Liver (tissue), 9 donors: ENCODE results near the gene TMTC2. TPM values are rescaled to one million over a fixed set of nuclear protein-coding genes. Genes with fewer than 3 reads are reported as not detected.

Source experiments
- DNase-seq: peaks from one replicate; pipeline ENCODE4 v3.0.0-alpha.2; 2017; ENCODE audit warnings: low spot score
- H3K27ac ChIP-seq, 2 donors: one replicate each; pipeline ENCODE4 v1.7.0; 2013; ENCODE audit warnings: inconsistent platforms in 2 of 2, low read length in 2 of 2, control low read depth in 1 of 2, low read depth in 1 of 2, mild to moderate bottlenecking in 1 of 2
- H3K27me3 ChIP-seq, 4 donors: one replicate each; pipeline versions ENCODE4 v1.6.1 to v1.7.0; 2013; ENCODE audit warnings: low read length in 3 of 4, inconsistent platforms in 1 of 4, mild to moderate bottlenecking in 1 of 4, moderate library complexity in 1 of 4; ENCODE audit not compliant: control insufficient read depth in 4 of 4, insufficient read depth in 4 of 4
- H3K36me3 ChIP-seq, 4 donors: one replicate each; pipeline versions ENCODE4 v1.6.1 to v1.7.0; 2013; ENCODE audit warnings: low read length in 3 of 4, mild to moderate bottlenecking in 3 of 4, low read depth in 1 of 4, moderate library complexity in 1 of 4; ENCODE audit not compliant: control insufficient read depth in 4 of 4, insufficient read depth in 3 of 4
- H3K4me1 ChIP-seq, 4 donors: one replicate each; pipeline versions ENCODE4 v1.6.1 to v1.7.0; 2013; ENCODE audit warnings: low read length in 3 of 4, mild to moderate bottlenecking in 3 of 4, moderate library complexity in 1 of 4; ENCODE audit not compliant: control insufficient read depth in 4 of 4, insufficient read depth in 4 of 4
- H3K4me3 ChIP-seq, 3 donors: one replicate each; pipeline versions ENCODE4 v1.6.1 to v1.7.0; 2013; ENCODE audit warnings: low read length in 3 of 3, control low read depth in 1 of 3, low read depth in 1 of 3, mild to moderate bottlenecking in 1 of 3
- H3K9ac ChIP-seq, 2 donors: one replicate each; pipeline ENCODE4 v1.7.0; 2013; ENCODE audit warnings: low read length in 2 of 2, mild to moderate bottlenecking in 2 of 2, moderate library complexity in 2 of 2, control low read depth in 1 of 2, low read depth in 1 of 2
- H3K9me3 ChIP-seq, 4 donors: one replicate each; pipeline versions ENCODE4 v1.6.1 to v1.7.0; 2013; ENCODE audit warnings: low read length in 3 of 4; ENCODE audit not compliant: control insufficient read depth in 4 of 4
- FOXA1 ChIP-seq: IDR thresholded peaks from 2 replicates; pipeline ENCODE4 v1.6.1; 2016; ENCODE audit warnings: antibody characterized with exemption
- FOXA2 ChIP-seq: IDR thresholded peaks from 2 replicates; pipeline ENCODE4 v1.6.1; 2016; ENCODE audit warnings: antibody characterized with exemption
- GABPA ChIP-seq, 2 donors: IDR thresholded peaks in 1 of 2; conservative IDR thresholded peaks in 1 of 2; 2 replicates each; pipeline ENCODE4 v1.6.1; 2016; ENCODE audit warnings: antibody characterized with exemption in 2 of 2, mild to moderate bottlenecking in 1 of 2, moderate library complexity in 1 of 2
- HNF4A ChIP-seq, 2 donors: conservative IDR thresholded peaks; 2 replicates each; pipeline ENCODE4 v1.6.1; 2016; ENCODE audit warnings: antibody characterized with exemption in 2 of 2, mild to moderate bottlenecking in 2 of 2
- HNF4G ChIP-seq: IDR thresholded peaks from 2 replicates; pipeline ENCODE4 v1.6.1; 2016; ENCODE audit warnings: antibody characterized with exemption
- JUND ChIP-seq, 2 donors: IDR thresholded peaks; 2 replicates each; pipeline ENCODE4 v1.6.1; 2016; ENCODE audit warnings: antibody characterized with exemption in 2 of 2
- MAX ChIP-seq: IDR thresholded peaks from 2 replicates; pipeline ENCODE4 v1.6.1; 2016; ENCODE audit warnings: antibody characterized with exemption
- NR2F2 ChIP-seq: IDR thresholded peaks from 2 replicates; pipeline ENCODE4 v1.6.1; 2016; ENCODE audit warnings: antibody characterized with exemption
- RAD21 ChIP-seq, 2 donors: IDR thresholded peaks; 2 replicates each; pipeline ENCODE4 v1.6.1; 2016; ENCODE audit warnings: antibody characterized with exemption in 2 of 2, mild to moderate bottlenecking in 2 of 2
- RXRA ChIP-seq, 2 donors: IDR thresholded peaks; 2 replicates each; pipeline ENCODE4 v1.6.1; 2017 to 2018; ENCODE audit warnings: antibody characterized with exemption in 2 of 2, mild to moderate bottlenecking in 1 of 2
- SP1 ChIP-seq: IDR thresholded peaks from 2 replicates; pipeline ENCODE4 v1.6.1; 2018; ENCODE audit warnings: antibody characterized with exemption, mild to moderate bottlenecking
- TAF1 ChIP-seq: conservative IDR thresholded peaks from 2 replicates; pipeline ENCODE4 v1.6.1; 2016; ENCODE audit warnings: antibody characterized with exemption, mild to moderate bottlenecking
- YY1 ChIP-seq: IDR thresholded peaks from 2 replicates; pipeline ENCODE4 v1.6.1; 2016; ENCODE audit warnings: antibody characterized with exemption, mild to moderate bottlenecking
- WGBS: extraction: QIAGEN DNeasy Blood & Tissue Kit; methylation state at CpG from one replicate; pipeline ENCODE4 v1.1.7; 2013; 5-methylcytosine and 5-hydroxymethylcytosine counted together
- polyA plus RNA-seq, 2 donors: library from polyadenylated mRNA; stranded (reverse) in 1 of 2; unstranded in 1 of 2; fragments of 200-250 nt in 1 of 2; fragments of >200 nt in 1 of 2; fragmentation: Nextera tagmentation in 1 of 2; extraction: Ambion mirVana in 1 of 2; gene quantifications; one replicate each; pipeline versions ENCODE4 v1.2.1 to v1.2.3, GENCODE V29; 2013 to 2015
- total RNA-seq, 2 donors: library from RNA; depleted of rRNA; stranded (reverse); fragments of >200 nt; gene quantifications; one replicate each; pipeline ENCODE4 v1.2.3, GENCODE V29; 2014
- TF ChIP-seq, protein P1 (sequence below): fragments of 150-350 bp; IDR thresholded peaks from 2 replicates; pipeline ENCODE4 v1.5.1; 2017; ENCODE audit warnings: improper control_type of control experiment, low read depth, low read length; ENCODE audit not compliant: missing input control
- TF ChIP-seq, protein P2 (sequence below): IDR thresholded peaks from 2 replicates; pipeline ENCODE4 v1.6.1; 2016; ENCODE audit warnings: antibody characterized with exemption
- TF ChIP-seq, protein P3 (sequence below): IDR thresholded peaks from 2 replicates; pipeline ENCODE4 v1.6.1; 2016; ENCODE audit warnings: antibody characterized with exemption
- donor health status: healthy.
- donor health status: healthy.
- donor health status: healthy.
- donor health status: healthy.
- donor health status: healthy.

The TMTC2 gene
- total and polyA plus RNA-seq, 4 donors: 0.36 to 3.0 (median 0.61) TPM

- Histone ChIP-seq H3K9ac (no peak overlapping the region), H3K4me1 (no peaks in the 10 kb centered on the region), H3K27me3 (no peaks in the 10 kb centered on the region), H3K36me3 (no peaks in the 10 kb centered on the region), H3K27ac (no peak overlapping the region), H3K9me3 (no peaks in the 10 kb centered on the region), H3K4me3 (no peak overlapping the region)
- TF ChIP-seq, protein P1, sequence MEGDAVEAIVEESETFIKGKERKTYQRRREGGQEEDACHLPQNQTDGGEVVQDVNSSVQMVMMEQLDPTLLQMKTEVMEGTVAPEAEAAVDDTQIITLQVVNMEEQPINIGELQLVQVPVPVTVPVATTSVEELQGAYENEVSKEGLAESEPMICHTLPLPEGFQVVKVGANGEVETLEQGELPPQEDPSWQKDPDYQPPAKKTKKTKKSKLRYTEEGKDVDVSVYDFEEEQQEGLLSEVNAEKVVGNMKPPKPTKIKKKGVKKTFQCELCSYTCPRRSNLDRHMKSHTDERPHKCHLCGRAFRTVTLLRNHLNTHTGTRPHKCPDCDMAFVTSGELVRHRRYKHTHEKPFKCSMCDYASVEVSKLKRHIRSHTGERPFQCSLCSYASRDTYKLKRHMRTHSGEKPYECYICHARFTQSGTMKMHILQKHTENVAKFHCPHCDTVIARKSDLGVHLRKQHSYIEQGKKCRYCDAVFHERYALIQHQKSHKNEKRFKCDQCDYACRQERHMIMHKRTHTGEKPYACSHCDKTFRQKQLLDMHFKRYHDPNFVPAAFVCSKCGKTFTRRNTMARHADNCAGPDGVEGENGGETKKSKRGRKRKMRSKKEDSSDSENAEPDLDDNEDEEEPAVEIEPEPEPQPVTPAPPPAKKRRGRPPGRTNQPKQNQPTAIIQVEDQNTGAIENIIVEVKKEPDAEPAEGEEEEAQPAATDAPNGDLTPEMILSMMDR: no peak
- no peak for TF ChIP-seq JUND (IDR thresholded peaks at IDR 0.05)
- TF ChIP-seq, protein P2, sequence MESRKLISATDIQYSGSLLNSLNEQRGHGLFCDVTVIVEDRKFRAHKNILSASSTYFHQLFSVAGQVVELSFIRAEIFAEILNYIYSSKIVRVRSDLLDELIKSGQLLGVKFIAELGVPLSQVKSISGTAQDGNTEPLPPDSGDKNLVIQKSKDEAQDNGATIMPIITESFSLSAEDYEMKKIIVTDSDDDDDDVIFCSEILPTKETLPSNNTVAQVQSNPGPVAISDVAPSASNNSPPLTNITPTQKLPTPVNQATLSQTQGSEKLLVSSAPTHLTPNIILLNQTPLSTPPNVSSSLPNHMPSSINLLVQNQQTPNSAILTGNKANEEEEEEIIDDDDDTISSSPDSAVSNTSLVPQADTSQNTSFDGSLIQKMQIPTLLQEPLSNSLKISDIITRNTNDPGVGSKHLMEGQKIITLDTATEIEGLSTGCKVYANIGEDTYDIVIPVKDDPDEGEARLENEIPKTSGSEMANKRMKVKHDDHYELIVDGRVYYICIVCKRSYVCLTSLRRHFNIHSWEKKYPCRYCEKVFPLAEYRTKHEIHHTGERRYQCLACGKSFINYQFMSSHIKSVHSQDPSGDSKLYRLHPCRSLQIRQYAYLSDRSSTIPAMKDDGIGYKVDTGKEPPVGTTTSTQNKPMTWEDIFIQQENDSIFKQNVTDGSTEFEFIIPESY: no peak
- no peak for TF ChIP-seq FOXA1
- no peak for TF ChIP-seq TAF1
- no peak for TF ChIP-seq YY1
- TF ChIP-seq HNF4G: no peak
- no peak for TF ChIP-seq GABPA (IDR thresholded peaks at IDR 0.05 in 1 of 2, conservative IDR thresholded peaks at IDR 0.05 in 1 of 2)
- no peak for TF ChIP-seq MAX
- TF ChIP-seq RXRA (IDR thresholded peaks at IDR 0.05): no peak
- TF ChIP-seq FOXA2: no peak
- TF ChIP-seq, protein P3, sequence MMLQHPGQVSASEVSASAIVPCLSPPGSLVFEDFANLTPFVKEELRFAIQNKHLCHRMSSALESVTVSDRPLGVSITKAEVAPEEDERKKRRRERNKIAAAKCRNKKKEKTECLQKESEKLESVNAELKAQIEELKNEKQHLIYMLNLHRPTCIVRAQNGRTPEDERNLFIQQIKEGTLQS: no peak
- TF ChIP-seq HNF4A (conservative IDR thresholded peaks at IDR 0.05): no peak
- WGBS: 50% methylated on average over 5 of the region's 5 CpGs
- DNase-seq: no peak
Measured at GRCh38 chr12:82880442-82880901, 193.8 kb downstream of the TMTC2 start.

DNA sequence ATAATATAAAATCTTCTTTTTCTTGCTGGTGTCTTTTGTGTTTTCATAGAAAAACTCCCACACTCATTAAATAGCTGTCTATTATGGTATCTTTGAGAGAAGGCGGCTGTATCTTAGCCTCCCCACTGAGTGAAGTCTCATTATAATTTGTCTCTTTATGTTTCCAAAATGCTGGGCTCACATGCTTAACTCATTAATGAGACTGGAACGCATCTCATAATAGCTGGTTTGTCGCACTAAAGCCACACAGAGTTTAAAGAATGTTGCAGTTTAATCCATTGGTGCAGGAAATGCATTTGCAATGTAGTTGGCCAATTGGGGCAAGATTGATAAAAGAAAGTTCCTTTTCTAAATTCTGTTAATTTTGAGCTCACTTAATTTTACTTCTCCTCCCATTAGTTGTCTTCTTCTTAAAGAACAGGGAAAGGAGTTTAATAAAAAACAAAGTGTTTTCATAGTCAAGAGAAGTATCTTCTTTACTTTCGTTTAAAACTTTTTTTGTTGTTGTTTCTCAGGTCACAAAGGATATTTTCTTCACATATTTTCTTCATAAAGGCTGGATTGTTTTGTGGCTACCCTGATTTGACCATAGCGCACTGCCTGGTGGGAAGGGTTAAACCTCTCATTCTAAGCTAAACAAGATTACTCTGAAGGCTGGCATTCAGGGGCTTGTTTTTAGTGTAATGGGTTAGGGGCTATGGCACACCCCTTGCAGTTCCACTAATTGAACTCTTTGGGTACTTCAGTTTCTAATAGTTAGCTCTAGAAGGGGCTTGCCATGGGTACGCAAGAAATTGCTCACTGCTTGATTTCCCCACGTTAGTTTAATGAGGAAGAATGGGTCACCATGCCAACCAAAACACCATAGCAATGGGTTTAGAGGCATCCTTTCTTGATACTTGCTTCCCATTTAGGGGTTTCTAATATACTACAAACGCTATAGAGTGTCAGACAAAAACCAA is 197.0 kb downstream of the TMTC2 start:
- Histone ChIP-seq H3K4me3 (no peak overlapping the region), H3K4me1 (no peaks in the 10 kb centered on the region)
- WGBS: 85% methylated on average over 8 of the region's 8 CpGs
- no peak for TF ChIP-seq RAD21 (IDR thresholded peaks at IDR 0.05)
- TF ChIP-seq, protein P1: no peak
- no peak for TF ChIP-seq TAF1
- no peak for TF ChIP-seq SP1
- TF ChIP-seq HNF4G: no peak
- no peak for TF ChIP-seq JUND (IDR thresholded peaks at IDR 0.05)
- TF ChIP-seq RXRA (IDR thresholded peaks at IDR 0.05): no peak
- TF ChIP-seq FOXA2: no peak
- no peak for TF ChIP-seq NR2F2
- no peak for TF ChIP-seq GABPA (IDR thresholded peaks at IDR 0.05 in 1 of 2, conservative IDR thresholded peaks at IDR 0.05 in 1 of 2)
- TF ChIP-seq, protein P2: no peak
- TF ChIP-seq, protein P3: no peak
- TF ChIP-seq HNF4A (conservative IDR thresholded peaks at IDR 0.05): no peak

More for the DNA sequence above, 197.0 kb downstream of the TMTC2 start:
- Histone ChIP-seq H3K9ac (no peak overlapping the region), H3K9me3 (no peaks in the 10 kb centered on the region), H3K27me3 (no peaks in the 10 kb centered on the region), H3K36me3 (no peaks in the 10 kb centered on the region), H3K27ac (no peak overlapping the region)
- no peak for DNase-seq
